GM13976 (cell line): ENCODE measurements around the gene SCN4A.

Experiments used
- DNase-seq: peaks from one replicate; pipeline ENCODE4 v3.0.0; 2012; ENCODE audit warnings: low spot score
- in situ Hi-C: fragments of 300-500 bp; cut with MboI; formaldehyde crosslinking; loops from one replicate; pipeline ENCODE4 v1.12.0; 2022; ENCODE audit warnings: low sequenced_read_pairs, mixed read lengths, inconsistent platforms; ENCODE audit not compliant: unreplicated experiment
- TF ChIP-seq, protein P1 (sequence below): IDR thresholded peaks from 2 replicates; pipeline ENCODE4 v1.5.1; 2012; ENCODE audit warnings: borderline replicate concordance, mild to moderate bottlenecking; ENCODE audit not compliant: insufficient read depth; ENCODE audit errors: extremely low read depth, missing control alignments, control extremely low read depth

SCN4A gene

DNA sequence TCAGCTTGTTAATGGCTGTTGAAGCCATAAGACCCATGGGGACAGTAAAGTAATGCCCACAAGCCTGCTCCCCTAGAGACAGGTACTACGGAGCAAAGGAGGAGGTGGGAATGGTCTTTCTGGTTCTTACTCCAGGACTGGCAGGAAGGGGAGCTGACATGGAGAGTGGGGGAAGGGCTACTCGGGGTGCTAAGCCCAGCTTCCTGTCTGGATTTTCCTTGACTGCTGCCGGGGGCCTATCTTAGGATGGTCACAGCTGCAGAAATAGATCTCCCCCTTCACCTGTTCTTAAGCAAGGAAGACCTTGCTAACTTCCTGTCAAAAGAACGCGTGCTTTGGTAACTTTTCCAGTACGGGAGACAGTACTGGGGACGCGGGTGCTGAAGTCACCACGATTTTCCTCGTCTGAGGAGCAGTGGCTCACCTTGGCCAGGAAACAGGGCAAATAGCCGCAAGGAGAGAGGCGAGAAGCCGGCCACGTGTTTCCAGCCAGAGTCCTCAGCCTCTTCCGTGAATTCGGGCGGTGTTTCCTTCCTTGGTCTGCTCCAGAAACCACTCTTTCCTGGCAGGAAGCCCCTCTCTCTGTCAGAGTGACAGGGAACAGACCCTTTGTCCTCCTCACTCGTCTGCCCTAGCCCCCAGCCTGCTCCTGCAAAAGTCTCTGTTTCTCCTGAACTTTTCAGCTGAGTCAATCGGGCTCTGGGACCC lies 24.8 kb upstream of the SCN4A start:
- in situ Hi-C loops = no loop called here
- no peak for DNase-seq
- TF ChIP-seq, protein P1, sequence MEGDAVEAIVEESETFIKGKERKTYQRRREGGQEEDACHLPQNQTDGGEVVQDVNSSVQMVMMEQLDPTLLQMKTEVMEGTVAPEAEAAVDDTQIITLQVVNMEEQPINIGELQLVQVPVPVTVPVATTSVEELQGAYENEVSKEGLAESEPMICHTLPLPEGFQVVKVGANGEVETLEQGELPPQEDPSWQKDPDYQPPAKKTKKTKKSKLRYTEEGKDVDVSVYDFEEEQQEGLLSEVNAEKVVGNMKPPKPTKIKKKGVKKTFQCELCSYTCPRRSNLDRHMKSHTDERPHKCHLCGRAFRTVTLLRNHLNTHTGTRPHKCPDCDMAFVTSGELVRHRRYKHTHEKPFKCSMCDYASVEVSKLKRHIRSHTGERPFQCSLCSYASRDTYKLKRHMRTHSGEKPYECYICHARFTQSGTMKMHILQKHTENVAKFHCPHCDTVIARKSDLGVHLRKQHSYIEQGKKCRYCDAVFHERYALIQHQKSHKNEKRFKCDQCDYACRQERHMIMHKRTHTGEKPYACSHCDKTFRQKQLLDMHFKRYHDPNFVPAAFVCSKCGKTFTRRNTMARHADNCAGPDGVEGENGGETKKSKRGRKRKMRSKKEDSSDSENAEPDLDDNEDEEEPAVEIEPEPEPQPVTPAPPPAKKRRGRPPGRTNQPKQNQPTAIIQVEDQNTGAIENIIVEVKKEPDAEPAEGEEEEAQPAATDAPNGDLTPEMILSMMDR = no peak

DNA sequence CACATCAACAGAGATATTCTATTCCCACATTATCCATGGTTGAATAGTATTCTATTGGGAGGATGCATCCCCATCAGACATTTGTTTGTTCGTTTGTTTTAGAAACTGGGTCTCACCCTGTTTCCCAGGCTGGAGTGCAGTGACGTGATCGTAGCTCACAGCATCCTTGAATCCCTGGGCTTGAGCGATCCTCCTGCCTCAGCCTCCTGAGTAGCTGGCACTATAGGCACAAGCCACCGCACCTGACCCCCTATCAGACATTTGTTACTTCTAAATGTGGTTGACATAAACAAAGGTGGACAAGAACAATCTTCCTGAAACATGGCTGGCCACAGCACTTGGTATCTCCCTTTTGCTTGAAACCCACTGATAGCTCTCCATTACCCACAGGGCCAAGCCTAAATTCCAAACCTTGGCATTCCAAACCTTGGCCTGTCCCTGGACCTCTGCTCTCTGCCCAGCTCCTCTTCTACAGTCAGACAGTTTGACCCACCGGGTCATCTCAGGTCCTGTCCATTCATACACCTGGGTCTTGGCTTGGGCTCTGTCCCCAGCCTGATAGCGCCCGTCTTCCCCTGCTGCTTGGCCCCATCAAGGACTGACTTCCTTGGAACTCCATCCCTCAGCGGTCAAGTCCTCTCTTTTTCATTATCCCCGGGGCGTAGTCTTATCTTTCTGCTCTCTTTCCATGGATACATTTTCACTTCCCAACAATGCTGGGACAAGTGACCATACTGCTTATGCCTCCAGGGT lies 23.9 kb upstream of the SCN4A start:
- in situ Hi-C loops = no loop called here

DNA sequence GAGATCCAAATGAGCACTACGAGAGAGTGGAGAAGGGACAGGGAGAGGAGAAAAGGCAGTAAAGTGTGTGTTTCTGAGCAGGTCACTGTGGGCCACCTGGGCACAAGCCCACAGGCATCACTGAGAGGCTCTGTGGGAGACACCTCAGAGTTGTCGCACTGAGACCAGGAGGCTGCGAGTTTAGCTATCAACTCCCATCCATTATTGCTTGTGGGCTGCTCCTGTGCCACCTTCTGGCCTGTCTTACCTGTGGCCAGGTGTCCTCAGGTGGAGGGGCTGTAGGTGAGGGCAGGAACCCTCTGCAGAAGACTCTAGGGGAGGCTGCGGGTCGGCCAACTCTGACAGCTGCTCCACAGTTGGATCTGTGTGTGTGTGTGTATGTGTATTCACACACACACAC lies 22.9 kb upstream of the SCN4A start:
- in situ Hi-C loops = no loop called here
- DNase-seq = no peak
- TF ChIP-seq, protein P1 = no peak

More for the DNA sequence above, 23.9 kb upstream of the SCN4A start:
- TF ChIP-seq, protein P1 = no peak
- DNase-seq = no peak

DNA sequence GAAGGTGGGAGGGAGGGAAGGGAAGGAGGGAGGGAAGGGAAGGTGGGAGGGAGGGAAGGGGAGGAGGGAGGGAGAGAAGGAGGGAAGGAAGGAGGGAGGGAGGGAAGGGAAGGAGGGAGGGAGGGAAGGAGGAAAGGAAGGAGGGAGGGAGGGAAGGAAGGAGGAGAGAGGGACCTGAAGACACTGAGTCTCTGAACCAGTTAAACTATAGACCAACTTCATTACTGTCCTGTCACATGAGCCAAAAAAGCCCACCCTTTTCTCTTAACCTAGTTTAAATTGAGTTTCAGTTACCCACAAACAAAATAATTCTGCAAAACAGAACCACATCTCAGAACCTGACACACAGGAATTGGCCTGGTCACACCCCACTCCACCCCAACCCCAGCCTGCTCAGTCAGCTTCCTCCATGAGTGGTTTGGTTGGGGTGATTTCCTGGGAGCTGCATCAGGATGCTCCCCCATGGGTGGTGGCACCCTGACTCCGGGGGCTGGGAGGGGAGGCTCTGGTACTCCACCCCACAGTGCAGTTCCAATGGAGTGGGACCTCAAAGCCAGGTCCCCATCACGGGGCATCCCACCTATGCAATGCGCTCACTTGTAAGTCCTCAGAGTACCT lies 20.8 kb upstream of the SCN4A start:
- no peak for DNase-seq
- TF ChIP-seq, protein P1 = no peak
- in situ Hi-C loops = no loop called here

DNA sequence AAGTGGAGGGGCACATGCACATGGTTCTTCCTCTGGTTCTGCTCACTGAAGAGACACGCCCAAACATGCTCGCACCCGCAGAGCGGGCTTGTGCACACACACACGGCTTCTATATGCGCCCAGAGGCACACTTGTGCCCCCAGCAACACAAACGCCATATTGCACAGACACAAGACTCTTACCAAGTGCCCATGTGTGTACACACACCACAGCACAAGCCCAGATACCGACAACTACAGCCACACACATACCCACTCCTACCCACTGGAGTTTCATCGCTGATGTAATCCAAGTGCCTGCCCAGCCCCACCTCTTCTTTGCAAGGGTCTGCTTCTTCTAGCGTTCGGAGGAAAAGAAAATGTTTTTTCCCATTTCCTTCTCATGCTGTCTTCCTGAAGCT lies 18.9 kb upstream of the SCN4A start:
- no peak for DNase-seq
- TF ChIP-seq, protein P1 = no peak
- in situ Hi-C loops = no loop called here

DNA sequence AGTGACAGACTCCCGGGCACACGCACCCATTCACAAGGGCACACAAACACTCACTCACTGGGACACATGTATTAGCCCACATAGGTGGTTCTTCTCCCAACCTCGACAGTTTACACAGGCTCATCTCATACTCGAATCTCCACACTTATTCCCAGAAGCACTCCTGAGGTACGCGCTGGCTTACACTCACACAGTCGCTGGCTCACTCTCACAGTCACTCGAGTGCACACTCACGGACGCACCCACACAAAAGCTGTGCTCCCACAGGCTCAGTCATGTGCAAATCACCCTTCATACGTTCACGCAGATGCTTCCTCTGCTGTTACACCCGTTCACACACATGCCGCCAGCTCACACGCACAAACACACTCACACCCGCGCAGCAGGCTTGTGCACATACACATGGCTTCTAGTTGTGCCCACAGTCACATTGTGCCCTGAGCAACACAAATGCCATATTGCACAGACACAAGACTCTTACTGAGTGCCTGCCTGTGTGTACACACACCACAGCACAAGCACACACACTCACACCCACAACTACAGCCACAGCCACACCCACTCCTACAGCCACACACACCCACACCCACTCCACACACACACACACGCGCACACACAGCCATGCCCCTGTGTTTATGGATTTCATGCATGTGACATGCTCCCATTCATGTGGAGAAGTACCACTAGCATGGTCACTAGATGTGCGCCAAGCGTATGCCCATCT lies 17.1 kb upstream of the SCN4A start:
- in situ Hi-C loops = no loop called here
- DNase-seq = no peak
- TF ChIP-seq, protein P1 = no peak
